K562 (cell line): ENCODE results near the gene LCE1A. TPM values are rescaled to one million over a fixed set of nuclear protein-coding genes. Genes with fewer than 3 reads are reported as not detected.

Source experiments
- CTCF ChIP-seq, 3 experiments: IDR thresholded peaks in 2 of 3; conservative IDR thresholded peaks in 1 of 3; 2 replicates each; pipeline ENCODE4 v1.5.1; 2011 to 2012; ENCODE audit warnings: low read length in 3 of 3, mild to moderate bottlenecking in 3 of 3, control low read depth in 2 of 3, improper control_type of control experiment in 1 of 3, inconsistent platforms in 1 of 3, low read depth in 1 of 3, mixed read lengths in 1 of 3, moderate library complexity in 1 of 3; ENCODE audit not compliant: insufficient read depth in 2 of 3
- DEAF1 ChIP-seq: fragments of 450-650 bp; formaldehyde crosslinking; IDR thresholded peaks from 2 replicates; pipeline ENCODE4 v1.4.0; 2020; ENCODE audit warnings: mild to moderate bottlenecking, moderate library complexity
- FOXJ2 ChIP-seq: fragments of 200-800 bp; sonication (Bioruptor generic); IDR thresholded peaks from 2 replicates; pipeline ENCODE4 v1.6.1; 2016; ENCODE audit warnings: missing genetic modification characterization, missing compliant biosample characterization
- SRF ChIP-seq, 2 experiments: fragments of 250-450, 450-650 bp in 1 of 2; sonication (Bioruptor Pico) in 1 of 2; sonication (generic) in 1 of 2; formaldehyde crosslinking; IDR thresholded peaks; 2 replicates each; pipeline versions ENCODE4 v1.5.0 to v1.5.1; 2020 to 2022; ENCODE audit warnings: mild to moderate bottlenecking in 1 of 2, missing genetic modification reagents in 1 of 2
- TAF7 ChIP-seq: fragments of 450-650 bp; IDR thresholded peaks from 2 replicates; pipeline ENCODE4 v1.6.1; 2016; ENCODE audit warnings: missing genetic modification characterization, missing compliant biosample characterization
- U2AF1 ChIP-seq: fragments of 200-400 bp; formaldehyde crosslinking; optimal IDR thresholded peaks from 2 replicates; pipeline ENCODE3; 2017; ENCODE audit warnings: mild to moderate bottlenecking, low read depth, low read length, moderate library complexity
- U2AF2 ChIP-seq: fragments of 200-400 bp; formaldehyde crosslinking; optimal IDR thresholded peaks from 2 replicates; pipeline ENCODE3; 2017; ENCODE audit warnings: low read depth, mild to moderate bottlenecking, low read length
- ZBTB2 ChIP-seq: fragments of 450-650 bp; IDR thresholded peaks from 2 replicates; pipeline ENCODE4 v1.6.1; 2016; ENCODE audit warnings: antibody characterized with exemption
- ZNF146 ChIP-seq: IDR thresholded peaks from one replicate; pipeline ENCODE4 v1.6.1; 2018; ENCODE audit warnings: missing compliant biosample characterization; ENCODE audit not compliant: unreplicated experiment
- ZNF24 ChIP-seq: fragments of 450-650 bp; IDR thresholded peaks from 2 replicates; pipeline ENCODE4 v1.6.1; 2016
- ZNF282 ChIP-seq: sonication (generic); formaldehyde crosslinking; IDR thresholded peaks from 2 replicates; pipeline ENCODE4 v1.8.1; 2023; ENCODE audit warnings: missing genetic modification reagents
- ZNF384 ChIP-seq: IDR thresholded peaks from 2 replicates; pipeline ENCODE4 v1.6.1; 2012; ENCODE audit warnings: low read depth, low read length, improper control_type of control experiment
- ZNF407 ChIP-seq: fragments of 450-650 bp; IDR thresholded peaks from 2 replicates; pipeline ENCODE4 v1.6.1; 2016; ENCODE audit warnings: low read depth
- ZNF707 ChIP-seq: fragments of 250-450 bp; sonication (Bioruptor Pico); conservative IDR thresholded peaks from 2 replicates; pipeline ENCODE4 v1.8.0; 2022; ENCODE audit warnings: inconsistent platforms, mild to moderate bottlenecking, moderate library complexity
- polyA plus RNA-seq, 8 experiments: library from polyadenylated mRNA; depleted of rRNA in 4 of 8; stranded (reverse) in 5 of 8; unstranded in 3 of 8; fragments of >200 nt; fragmentation: Nextera tagmentation in 2 of 8; fragmentation: Illumina TruSeq in 1 of 8; extraction: Ambion mirVana in 2 of 8; extraction: Trizol in 1 of 8; gene quantifications; 2 replicates each; pipeline versions ENCODE4 v1.2.1 to v1.2.3, GENCODE V29; 2011 to 2014; ENCODE audit warnings: inconsistent platforms in 1 of 8, missing spikeins in 1 of 8
- total RNA-seq, 7 experiments: library from RNA; depleted of rRNA in 6 of 7; stranded (reverse); fragments of >200 nt in 6 of 7; fragmentation: Illumina TruSeq in 2 of 7; extraction: Trizol in 2 of 7; gene quantifications; 2 replicates each; pipeline versions ENCODE4 v1.2.1 to v1.2.3, GENCODE V29; 2011 to 2021; ENCODE audit warnings: low replicate concordance in 1 of 7

Gene LCE1A
- total and polyA plus RNA-seq, 9 of the 15 experiments (the other 6 are each of a cell fraction or from before 2014, with no cell fraction given) = not detected

GRCh38 chr1:152870831-152871730 is 43.8 kb downstream of the LCE1A start (continued):
- no peak for TF ChIP-seq ZNF407
- no peak for TF ChIP-seq FOXJ2
- TF ChIP-seq TAF7 (tag) = no peak
- TF ChIP-seq ZNF24 = no peak
- peak; percentile 44 to 68 (median 66) for TF ChIP-seq CTCF (IDR thresholded peaks at IDR 0.05 in 2 of 3, conservative IDR thresholded peaks at IDR 0.05 in 1 of 3; ENCODE audit: insufficient read depth in 2 of 3, low read depth in 1 of 3, low read length in 3 of 3)
- no peak for TF ChIP-seq ZNF146 (CRISPR knock-in tag)
- TF ChIP-seq U2AF1 = no peak
- TF ChIP-seq SRF (CRISPR knock-in tag; IDR thresholded peaks at IDR 0.05) = no peak
- no peak for TF ChIP-seq ZBTB2
- no peak for TF ChIP-seq ZNF384
- TF ChIP-seq U2AF2 = no peak
- no peak for TF ChIP-seq ZNF707 (CRISPR knock-in tag)
- TF ChIP-seq DEAF1 (CRISPR knock-in tag) = peak; percentile 48; the same call in 1 of the 2 replicates
- no peak for TF ChIP-seq ZNF282 (CRISPR knock-in tag)
